GM19240 (cell line): ENCODE measurements around the gene ASB16.
"Not testable (repeated sequence)": the region's sequence is repeated elsewhere in the genome, so short reads cannot be mapped to it uniquely, and the experiment has no call there.

Experiments
- DNase-seq: peaks from one replicate; pipeline ENCODE4 v3.0.0; 2011; ENCODE audit warnings: low spot score; ENCODE audit not compliant: insufficient read length

Gene ASB16

GRCh38 chr17:44170499-44171201, at the start of gene ASB16:
Gene ASB16, plus strand, starts transcription at chr17:44170704. Its CDS starts 86 bp downstream, at chr17:44170790.
- DNase-seq: no peak

- no peak for DNase-seq
Observed at GRCh38 chr17:44120851-44121605, 49.5 kb upstream of the ASB16 start.

- DNase-seq: no peak
Observed at GRCh38 chr17:44121997-44122815, 48.3 kb upstream of the ASB16 start.

- no peak for DNase-seq
Observed at GRCh38 chr17:44122816-44123355, 47.6 kb upstream of the ASB16 start.

GRCh38 chr17:44123356-44124117, 47.0 kb upstream of the ASB16 start, which contains the start of gene HDAC5:
Gene HDAC5, minus strand, starts transcription at chr17:44123641. Its CDS starts 6,126 bp downstream, at chr17:44117515.
- peak; percentile 83 for DNase-seq

GRCh38 chr17:44124118-44124438, 46.4 kb upstream of the ASB16 start:
- no peak for DNase-seq

GRCh38 chr17:44128383-44128782, 42.1 kb upstream of the ASB16 start:
- no peak for DNase-seq

GRCh38 chr17:44130693-44131349, 39.7 kb upstream of the ASB16 start:
- no peak for DNase-seq

- DNase-seq: not testable (repeated sequence)
Observed at GRCh38 chr17:44131372-44131771, 39.1 kb upstream of the ASB16 start.

GRCh38 chr17:44132275-44132821, 38.2 kb upstream of the ASB16 start:
- DNase-seq: no peak

- DNase-seq: no peak
Observed at GRCh38 chr17:44133918-44134476, 36.5 kb upstream of the ASB16 start.

- DNase-seq: no peak
Observed at GRCh38 chr17:44134752-44135568, 35.5 kb upstream of the ASB16 start.

GRCh38 chr17:44137891-44138709, 32.4 kb upstream of the ASB16 start:
- no peak for DNase-seq

GRCh38 chr17:44143921-44144320, 26.6 kb upstream of the ASB16 start:
- not testable (repeated sequence) for DNase-seq

- DNase-seq: no peak
Observed at GRCh38 chr17:44144966-44145739, 25.4 kb upstream of the ASB16 start.

GRCh38 chr17:44146375-44147346, 23.8 kb upstream of the ASB16 start:
- no peak for DNase-seq
